ENCODE measurements around the gene SCAMP4.

Gene SCAMP4

GRCh38 chr19:1944916-1945561 is 39.8 kb downstream of the SCAMP4 start:
- no peak overlapping the region for H2AFZ ChIP-seq (ENCODE audit: low read depth, low read length)
- peaks cover 89% of the 10 kb centered on the region for H3K79me2 ChIP-seq (ENCODE audit: insufficient read depth, low read length)
- H3K36me3 ChIP-seq (ENCODE audit: insufficient read depth, low read length), result peaks cover 31% of the 10 kb centered on the region
- H4K20me1 ChIP-seq (ENCODE audit: insufficient read depth, low read length), result peaks cover 74% of the 10 kb centered on the region
- 0 out of 2 replicates have a peak overlapping the region, but pooled peaks have one; percentile 94 for H3K4me2 ChIP-seq (ENCODE audit: insufficient read depth, low read length)
- H3K27me3 ChIP-seq (ENCODE audit: insufficient read depth, low read length, poor library complexity), result no peaks in the 10 kb centered on the region
- no peaks in the 10 kb centered on the region for H3K9me3 ChIP-seq (ENCODE audit: insufficient read depth, low read length, severe bottlenecking)
- TF ChIP-seq CTCF (IDR thresholded peaks at IDR 0.05; ENCODE audit: borderline replicate concordance, extremely low read depth, low read length, poor library complexity, severe bottlenecking) (no peak), EZH2 (IDR thresholded peaks at IDR 0.05; ENCODE audit: borderline replicate concordance, low read depth, low read length, severe bottlenecking) (no peak)
- no peak for ATAC-seq (ENCODE audit: insufficient read depth, low read depth)
- no peak overlapping the region for H3K9ac ChIP-seq (ENCODE audit: low read depth, low read length)
- no peak overlapping the region for H3K4me3 ChIP-seq (ENCODE audit: low read depth in 1 of 2, low read length in 2 of 2)
- no peak for DNase-seq
- H3K27ac ChIP-seq (ENCODE audit: low read length), result no peak overlapping the region
- peaks cover 31% of the 10 kb centered on the region for H3K4me1 ChIP-seq (ENCODE audit: insufficient read depth, low read length)

GRCh38 chr19:1945899-1946298 is 40.7 kb downstream of the SCAMP4 start:
- Histone ChIP-seq H3K4me2 (ENCODE audit: insufficient read depth, low read length) (no peak overlapping the region), H4K20me1 (ENCODE audit: insufficient read depth, low read length) (peaks cover 80% of the 10 kb centered on the region)
- TF ChIP-seq CTCF (IDR thresholded peaks at IDR 0.05; ENCODE audit: borderline replicate concordance, extremely low read depth, low read length, poor library complexity, severe bottlenecking) (peak; percentile 78), EZH2 (IDR thresholded peaks at IDR 0.05; ENCODE audit: borderline replicate concordance, low read depth, low read length, severe bottlenecking) (no peak)

DNA sequence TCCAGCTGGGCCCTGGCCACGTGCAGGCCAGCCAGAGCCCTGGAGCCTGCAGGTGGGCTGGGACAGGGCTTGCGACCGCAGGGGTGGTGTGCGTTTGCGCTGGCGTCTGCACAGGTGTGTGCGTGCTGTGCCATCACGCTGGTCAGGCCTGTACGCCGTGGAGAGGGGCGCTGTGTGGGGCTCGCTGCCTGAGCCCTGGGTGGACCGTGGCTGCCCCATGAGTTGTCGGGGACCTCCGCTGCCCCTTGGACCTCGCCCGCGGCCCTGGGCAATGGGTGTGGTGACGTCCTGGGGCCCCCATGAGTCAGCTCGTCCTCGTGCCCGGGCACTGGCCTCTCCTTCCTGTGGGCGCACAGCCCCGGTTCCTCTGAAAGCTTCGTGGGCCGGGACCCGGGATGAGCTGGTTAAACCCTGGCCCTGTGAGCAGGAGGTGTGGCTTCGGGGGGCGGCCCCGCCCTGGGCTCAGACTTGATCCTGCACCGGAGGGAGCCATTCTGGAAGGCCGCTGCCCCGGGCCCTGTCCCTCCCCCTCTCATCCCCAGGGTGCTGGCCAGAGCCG is 42.5 kb downstream of the SCAMP4 start:
- peaks cover 19% of the 10 kb centered on the region for H3K4me1 ChIP-seq (ENCODE audit: insufficient read depth, low read length)
- no peak overlapping the region for H3K27ac ChIP-seq (ENCODE audit: low read length)
- no peak overlapping the region for H3K9ac ChIP-seq (ENCODE audit: low read depth, low read length)
- H3K9me3 ChIP-seq (ENCODE audit: insufficient read depth, low read length, severe bottlenecking), result no peaks in the 10 kb centered on the region
- peaks cover 94% of the 10 kb centered on the region for H3K79me2 ChIP-seq (ENCODE audit: insufficient read depth, low read length)
- H3K4me3 ChIP-seq (ENCODE audit: low read depth in 1 of 2, low read length in 2 of 2), result no peak overlapping the region
- DNase-seq (no peak), ATAC-seq (ENCODE audit: insufficient read depth, low read depth) (no peak)
- no peaks in the 10 kb centered on the region for H3K27me3 ChIP-seq (ENCODE audit: insufficient read depth, low read length, poor library complexity)
- peaks cover 41% of the 10 kb centered on the region for H3K36me3 ChIP-seq (ENCODE audit: insufficient read depth, low read length)
- TF ChIP-seq CTCF (IDR thresholded peaks at IDR 0.05; ENCODE audit: borderline replicate concordance, extremely low read depth, low read length, poor library complexity, severe bottlenecking) (no peak), EZH2 (IDR thresholded peaks at IDR 0.05; ENCODE audit: borderline replicate concordance, low read depth, low read length, severe bottlenecking) (no peak)
- no peak overlapping the region for H2AFZ ChIP-seq (ENCODE audit: low read depth, low read length)
- peaks cover 81% of the 10 kb centered on the region for H4K20me1 ChIP-seq (ENCODE audit: insufficient read depth, low read length)
- no peak overlapping the region for H3K4me2 ChIP-seq (ENCODE audit: insufficient read depth, low read length)

More at GRCh38 chr19:1945899-1946298, 40.7 kb downstream of the SCAMP4 start:
- H3K4me1 ChIP-seq (ENCODE audit: insufficient read depth, low read length), result peaks cover 26% of the 10 kb centered on the region
- no peak overlapping the region for H3K27ac ChIP-seq (ENCODE audit: low read length)
- H2AFZ ChIP-seq (ENCODE audit: low read depth, low read length), result no peak overlapping the region
- no peak overlapping the region for H3K4me3 ChIP-seq (ENCODE audit: low read depth in 1 of 2, low read length in 2 of 2)
- no peaks in the 10 kb centered on the region for H3K9me3 ChIP-seq (ENCODE audit: insufficient read depth, low read length, severe bottlenecking)
- H3K36me3 ChIP-seq (ENCODE audit: insufficient read depth, low read length), result peaks cover 31% of the 10 kb centered on the region
- ATAC-seq (ENCODE audit: insufficient read depth, low read depth) (no peak), DNase-seq (peak; percentile 45)
- peaks cover 94% of the 10 kb centered on the region for H3K79me2 ChIP-seq (ENCODE audit: insufficient read depth, low read length)
- H3K9ac ChIP-seq (ENCODE audit: low read depth, low read length), result no peak overlapping the region
- no peaks in the 10 kb centered on the region for H3K27me3 ChIP-seq (ENCODE audit: insufficient read depth, low read length, poor library complexity)

All from DND-41 (cell line).